Upper lobe of left lung (tissue), 4 donors: ENCODE results near the gene KDM8.

Experiments used
- CTCF ChIP-seq, 6 experiments: fragments of 450-650 bp in 4 of 6; fragments of 200-600 bp in 2 of 6; sonication (generic) in 2 of 6; IDR thresholded peaks; one replicate each; pipeline ENCODE4 v1.5.1; 2016 to 2019; ENCODE audit warnings: antibody characterized with exemption in 6 of 6
- EP300 ChIP-seq, 4 donors: sonication (generic); formaldehyde crosslinking; IDR thresholded peaks; one replicate each; pipeline ENCODE4 v1.5.1; 2017; ENCODE audit warnings: antibody characterized with exemption in 4 of 4, control low read depth in 2 of 4
- POLR2A ChIP-seq, 4 donors: fragments of 450-650 bp; IDR thresholded peaks; one replicate each; pipeline ENCODE4 v1.5.1; 2016 to 2017; ENCODE audit warnings: antibody characterized with exemption in 4 of 4, mild to moderate bottlenecking in 2 of 4

GRCh38 chr16:27177031-27177774 is 26.1 kb upstream of the KDM8 start:
- TF ChIP-seq EP300 (IDR thresholded peaks at IDR 0.05) (no peak), POLR2A (IDR thresholded peaks at IDR 0.05) (no peak), CTCF (IDR thresholded peaks at IDR 0.05) (no peak)
